ENCODE measurements around the gene SCAPER. TPM values are rescaled to one million over a fixed set of nuclear protein-coding genes. Genes with fewer than 3 reads are reported as not detected.

SCAPER gene
- total RNA-seq, 1 experiment from 2014 or later = 15.3 TPM

DNA sequence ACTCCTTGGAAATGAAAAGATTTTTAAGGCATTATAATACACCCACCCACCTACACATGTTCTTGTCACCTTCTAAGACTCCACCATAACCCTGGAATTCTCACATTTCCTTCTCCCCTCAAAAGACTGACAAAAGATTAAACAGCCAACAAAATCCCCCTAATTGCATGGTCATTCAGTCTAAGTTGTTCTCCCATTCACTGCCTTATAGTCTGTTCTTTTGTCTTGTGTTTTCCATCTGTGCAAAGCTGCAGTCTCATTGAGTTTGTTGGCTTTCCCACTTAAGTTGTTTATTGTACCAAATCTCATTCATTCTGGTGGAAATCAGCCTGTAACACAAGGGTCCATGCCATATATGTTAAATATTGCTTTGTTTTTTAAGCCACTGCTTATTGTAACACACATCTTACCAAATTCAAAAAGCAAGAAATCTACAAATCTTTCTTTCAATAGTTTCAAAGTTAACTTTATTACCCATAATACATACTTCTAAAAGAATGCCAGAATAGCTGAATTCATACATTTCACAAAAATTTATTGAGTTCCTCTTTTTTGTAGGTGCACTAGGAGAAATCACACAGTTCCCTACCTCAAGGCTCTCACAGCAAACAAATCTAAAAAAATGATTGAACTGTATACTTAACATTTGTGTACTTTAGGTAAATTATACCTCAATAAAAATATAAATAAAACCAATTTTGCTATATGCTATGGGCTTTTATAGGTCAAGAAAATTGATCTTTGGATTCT, 24.0 kb upstream of the SCAPER start:
- Histone ChIP-seq H3K4me3 (ENCODE audit: low read depth in 2 of 2, low read length in 2 of 2) (no peak overlapping the region), H3K36me3 (ENCODE audit: control insufficient read depth, insufficient read depth, low read length) (peaks cover 12% of the 10 kb centered on the region), H3K27me3 (ENCODE audit: control insufficient read depth, insufficient read depth, low read length) (no peaks in the 10 kb centered on the region), H3K4me1 (ENCODE audit: control insufficient read depth, insufficient read depth, low read length) (peaks cover 15% of the 10 kb centered on the region), H3K27ac (ENCODE audit: low read length) (no peak overlapping the region), H3K9me3 (ENCODE audit: control insufficient read depth, insufficient read depth, low read depth, low read length) (no peaks in the 10 kb centered on the region)
- in situ Hi-C loops (cut with HindIII; ENCODE audit: low pct_unique_long_range_greater_than_20kb, low sequenced_read_pairs) (no loop called here), intact Hi-C loops (cut with micrococcal nuclease; ENCODE audit: unreplicated experiment) (no loop called here)
- ChIA-PET POLR2A (no interaction called here), CTCF (no interaction called here)
- BruUV-seq (replicated peaks) = no TSS peak
- TF ChIP-seq, protein P1, sequence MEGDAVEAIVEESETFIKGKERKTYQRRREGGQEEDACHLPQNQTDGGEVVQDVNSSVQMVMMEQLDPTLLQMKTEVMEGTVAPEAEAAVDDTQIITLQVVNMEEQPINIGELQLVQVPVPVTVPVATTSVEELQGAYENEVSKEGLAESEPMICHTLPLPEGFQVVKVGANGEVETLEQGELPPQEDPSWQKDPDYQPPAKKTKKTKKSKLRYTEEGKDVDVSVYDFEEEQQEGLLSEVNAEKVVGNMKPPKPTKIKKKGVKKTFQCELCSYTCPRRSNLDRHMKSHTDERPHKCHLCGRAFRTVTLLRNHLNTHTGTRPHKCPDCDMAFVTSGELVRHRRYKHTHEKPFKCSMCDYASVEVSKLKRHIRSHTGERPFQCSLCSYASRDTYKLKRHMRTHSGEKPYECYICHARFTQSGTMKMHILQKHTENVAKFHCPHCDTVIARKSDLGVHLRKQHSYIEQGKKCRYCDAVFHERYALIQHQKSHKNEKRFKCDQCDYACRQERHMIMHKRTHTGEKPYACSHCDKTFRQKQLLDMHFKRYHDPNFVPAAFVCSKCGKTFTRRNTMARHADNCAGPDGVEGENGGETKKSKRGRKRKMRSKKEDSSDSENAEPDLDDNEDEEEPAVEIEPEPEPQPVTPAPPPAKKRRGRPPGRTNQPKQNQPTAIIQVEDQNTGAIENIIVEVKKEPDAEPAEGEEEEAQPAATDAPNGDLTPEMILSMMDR (IDR thresholded peaks at IDR 0.05) = no peak
- TF ChIP-seq TCF7L2 (IDR thresholded peaks at IDR 0.05; ENCODE audit: low read depth, low read length) = no peak
- TF ChIP-seq, protein P2, sequence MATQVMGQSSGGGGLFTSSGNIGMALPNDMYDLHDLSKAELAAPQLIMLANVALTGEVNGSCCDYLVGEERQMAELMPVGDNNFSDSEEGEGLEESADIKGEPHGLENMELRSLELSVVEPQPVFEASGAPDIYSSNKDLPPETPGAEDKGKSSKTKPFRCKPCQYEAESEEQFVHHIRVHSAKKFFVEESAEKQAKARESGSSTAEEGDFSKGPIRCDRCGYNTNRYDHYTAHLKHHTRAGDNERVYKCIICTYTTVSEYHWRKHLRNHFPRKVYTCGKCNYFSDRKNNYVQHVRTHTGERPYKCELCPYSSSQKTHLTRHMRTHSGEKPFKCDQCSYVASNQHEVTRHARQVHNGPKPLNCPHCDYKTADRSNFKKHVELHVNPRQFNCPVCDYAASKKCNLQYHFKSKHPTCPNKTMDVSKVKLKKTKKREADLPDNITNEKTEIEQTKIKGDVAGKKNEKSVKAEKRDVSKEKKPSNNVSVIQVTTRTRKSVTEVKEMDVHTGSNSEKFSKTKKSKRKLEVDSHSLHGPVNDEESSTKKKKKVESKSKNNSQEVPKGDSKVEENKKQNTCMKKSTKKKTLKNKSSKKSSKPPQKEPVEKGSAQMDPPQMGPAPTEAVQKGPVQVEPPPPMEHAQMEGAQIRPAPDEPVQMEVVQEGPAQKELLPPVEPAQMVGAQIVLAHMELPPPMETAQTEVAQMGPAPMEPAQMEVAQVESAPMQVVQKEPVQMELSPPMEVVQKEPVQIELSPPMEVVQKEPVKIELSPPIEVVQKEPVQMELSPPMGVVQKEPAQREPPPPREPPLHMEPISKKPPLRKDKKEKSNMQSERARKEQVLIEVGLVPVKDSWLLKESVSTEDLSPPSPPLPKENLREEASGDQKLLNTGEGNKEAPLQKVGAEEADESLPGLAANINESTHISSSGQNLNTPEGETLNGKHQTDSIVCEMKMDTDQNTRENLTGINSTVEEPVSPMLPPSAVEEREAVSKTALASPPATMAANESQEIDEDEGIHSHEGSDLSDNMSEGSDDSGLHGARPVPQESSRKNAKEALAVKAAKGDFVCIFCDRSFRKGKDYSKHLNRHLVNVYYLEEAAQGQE (IDR thresholded peaks at IDR 0.05; ENCODE audit: insufficient read depth in 1 of 2, low read depth in 2 of 2, low read length in 1 of 2) = no peak
- no peak for TF ChIP-seq SIN3A (IDR thresholded peaks at IDR 0.05; ENCODE audit: borderline replicate concordance, insufficient read depth, low read depth, low read length)
- no peak for TF ChIP-seq POLR2AphosphoS5 (IDR thresholded peaks at IDR 0.05; ENCODE audit: low read depth, low read length)
- DNase-seq (ENCODE audit: low read depth, low spot score) (no peak), ATAC-seq (no peak)

DNA sequence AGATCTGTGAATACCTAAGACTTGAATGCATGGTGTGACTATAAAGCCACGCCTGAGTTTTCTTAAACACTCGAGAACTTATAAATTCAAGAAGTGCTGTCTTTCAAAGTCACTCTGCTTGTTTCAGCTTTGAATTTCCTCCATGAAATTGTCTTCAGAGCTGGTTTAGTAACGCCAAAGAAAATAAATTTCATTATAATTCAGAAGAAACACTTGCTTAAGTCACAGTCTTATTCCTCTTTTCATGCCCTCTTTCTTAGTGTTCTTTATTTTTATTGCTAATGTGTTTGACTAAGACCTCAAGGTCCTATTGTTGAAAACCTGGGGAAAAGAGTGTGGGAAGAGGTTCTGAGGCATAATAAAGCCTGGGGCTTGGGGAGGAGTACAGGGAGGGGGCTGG, 23.1 kb upstream of the SCAPER start:
- BruUV-seq (replicated peaks) = no TSS peak
- no peak for DNase-seq (ENCODE audit: low read depth, low spot score)
- ATAC-seq = no peak
- ChIA-PET POLR2A (no interaction called here), CTCF (interaction anchor here (0.6 kb wide), 1 partner anchor 12 kb away, joined by 3 read pairs; no protein-coding TSS in a partner anchor)
- H3K27ac ChIP-seq (ENCODE audit: low read length) = no peak overlapping the region
- H3K9me3 ChIP-seq (ENCODE audit: control insufficient read depth, insufficient read depth, low read depth, low read length) = no peaks in the 10 kb centered on the region
- in situ Hi-C loops (cut with HindIII; ENCODE audit: low pct_unique_long_range_greater_than_20kb, low sequenced_read_pairs) (no loop called here), intact Hi-C loops (cut with micrococcal nuclease; ENCODE audit: unreplicated experiment) (no loop called here)
- no peak overlapping the region for H3K4me3 ChIP-seq (ENCODE audit: low read depth in 2 of 2, low read length in 2 of 2)
- TF ChIP-seq SIN3A (IDR thresholded peaks at IDR 0.05; ENCODE audit: borderline replicate concordance, insufficient read depth, low read depth, low read length) = no peak
- TF ChIP-seq, protein P1 (IDR thresholded peaks at IDR 0.05) = no peak
- no peak for TF ChIP-seq POLR2AphosphoS5 (IDR thresholded peaks at IDR 0.05; ENCODE audit: low read depth, low read length)
- TF ChIP-seq TCF7L2 (IDR thresholded peaks at IDR 0.05; ENCODE audit: low read depth, low read length) = no peak
- TF ChIP-seq, protein P2 (IDR thresholded peaks at IDR 0.05; ENCODE audit: insufficient read depth in 1 of 2, low read depth in 2 of 2, low read length in 1 of 2) = no peak
- H3K4me1 ChIP-seq (ENCODE audit: control insufficient read depth, insufficient read depth, low read length) = peaks cover 15% of the 10 kb centered on the region
- H3K27me3 ChIP-seq (ENCODE audit: control insufficient read depth, insufficient read depth, low read length) = no peaks in the 10 kb centered on the region
- H3K36me3 ChIP-seq (ENCODE audit: control insufficient read depth, insufficient read depth, low read length) = peaks cover 6% of the 10 kb centered on the region
